ENCODE results near the gene CYP4F12. TPM values are rescaled to one million over a fixed set of nuclear protein-coding genes. Genes with fewer than 3 reads are reported as not detected.
A peak's percentile ranks its signal among the peaks of the same experiment; 100 is the strongest.

The CYP4F12 gene
- total RNA-seq: not detected in 2 replicates

GRCh38 chr19:15672580-15673175 lies at the start of gene CYP4F12:
Gene CYP4F12, plus strand, starts transcription at chr19:15673087. Its CDS starts 443 bp downstream, at chr19:15673530.
- DNase-seq (ENCODE audit: low read depth in 2 of 2): no peak

- no peak for DNase-seq (ENCODE audit: low read depth in 2 of 2)
Measured at GRCh38 chr19:15623711-15624318, 49.1 kb upstream of the CYP4F12 start.

GRCh38 chr19:15628236-15629002 lies 44.5 kb upstream of the CYP4F12 start:
- DNase-seq (ENCODE audit: low read depth in 2 of 2): no peak

GRCh38 chr19:15629003-15629880 lies 43.6 kb upstream of the CYP4F12 start:
- peak; percentile 54 to 70 for DNase-seq (ENCODE audit: low read depth in 2 of 2)

GRCh38 chr19:15631817-15632216 lies 41.1 kb upstream of the CYP4F12 start:
- peak; percentile 24 for DNase-seq (ENCODE audit: low read depth in 2 of 2)

GRCh38 chr19:15633082-15633835 lies 39.6 kb upstream of the CYP4F12 start:
- no peak for DNase-seq (ENCODE audit: low read depth in 2 of 2)

GRCh38 chr19:15634105-15634504 lies 38.8 kb upstream of the CYP4F12 start:
- no peak for DNase-seq (ENCODE audit: low read depth in 2 of 2)

- no peak for DNase-seq (ENCODE audit: low read depth in 2 of 2)
Measured at GRCh38 chr19:15635016-15635805, 37.7 kb upstream of the CYP4F12 start.

- DNase-seq (ENCODE audit: low read depth in 2 of 2): no peak
Measured at GRCh38 chr19:15636026-15636425, 36.9 kb upstream of the CYP4F12 start.

GRCh38 chr19:15639596-15639995 lies 33.3 kb upstream of the CYP4F12 start:
- no peak for DNase-seq (ENCODE audit: low read depth in 2 of 2)

GRCh38 chr19:15640294-15640903 lies 32.5 kb upstream of the CYP4F12 start, which contains the start of gene CYP4F3:
Gene CYP4F3, plus strand, starts transcription at chr19:15640897. Its CDS starts 519 bp downstream, at chr19:15641416.
- DNase-seq (ENCODE audit: low read depth in 2 of 2): no peak

GRCh38 chr19:15640904-15641597 lies 31.8 kb upstream of the CYP4F12 start:
- DNase-seq (ENCODE audit: low read depth in 2 of 2): no peak

GRCh38 chr19:15641901-15642491 lies 30.9 kb upstream of the CYP4F12 start:
- DNase-seq (ENCODE audit: low read depth in 2 of 2): no peak

GRCh38 chr19:15642807-15643206 lies 30.1 kb upstream of the CYP4F12 start:
- DNase-seq (ENCODE audit: low read depth in 2 of 2): no peak

GRCh38 chr19:15643387-15643786 lies 29.5 kb upstream of the CYP4F12 start:
- no peak for DNase-seq (ENCODE audit: low read depth in 2 of 2)

- no peak for DNase-seq (ENCODE audit: low read depth in 2 of 2)
Measured at GRCh38 chr19:15644066-15644741, 28.7 kb upstream of the CYP4F12 start.

GRCh38 chr19:15644816-15645215 lies 28.1 kb upstream of the CYP4F12 start:
- DNase-seq (ENCODE audit: low read depth in 2 of 2): no peak

GRCh38 chr19:15649526-15649925 lies 23.4 kb upstream of the CYP4F12 start:
- DNase-seq (ENCODE audit: low read depth in 2 of 2): no peak
